ACHN (cell line): ENCODE data around the gene MOB4.
"Not testable (repeated sequence)": the region's sequence is repeated elsewhere in the genome, so short reads cannot be mapped to it uniquely, and the experiment has no call there.

Source experiments
- DNase-seq: peaks from one replicate; pipeline ENCODE4 v3.0.0-alpha.2; 2015
- in situ Hi-C: cut with HindIII; loops from 2 replicates; pipeline ENCODE4 v1.10.0; 2017; ENCODE audit warnings: low sequenced_read_pairs, low pct_ligation_motif_present, low pct_unique_long_range_greater_than_20kb

Gene MOB4

DNA sequence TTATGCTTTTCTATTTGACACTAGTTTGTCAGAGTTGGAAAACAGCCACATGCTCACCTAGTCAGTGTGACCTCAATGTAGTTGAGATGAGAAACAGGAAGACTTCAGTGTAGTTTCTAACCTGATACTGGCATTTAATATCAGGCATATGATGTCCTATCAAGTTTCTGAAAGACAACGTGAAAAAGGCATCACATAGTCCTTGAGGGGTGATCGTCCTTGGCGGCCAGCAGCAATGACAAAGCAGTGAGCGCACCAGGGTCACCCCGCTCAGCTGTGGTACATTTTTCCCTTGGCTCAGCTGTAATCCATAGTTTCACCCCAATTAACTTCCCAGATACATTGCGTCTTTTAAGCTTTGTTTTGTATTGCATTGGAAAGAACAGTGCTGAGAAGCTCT, 11.4 kb upstream of the MOB4 start:
- no peak for DNase-seq
- in situ Hi-C loops, result no loop called here

DNA sequence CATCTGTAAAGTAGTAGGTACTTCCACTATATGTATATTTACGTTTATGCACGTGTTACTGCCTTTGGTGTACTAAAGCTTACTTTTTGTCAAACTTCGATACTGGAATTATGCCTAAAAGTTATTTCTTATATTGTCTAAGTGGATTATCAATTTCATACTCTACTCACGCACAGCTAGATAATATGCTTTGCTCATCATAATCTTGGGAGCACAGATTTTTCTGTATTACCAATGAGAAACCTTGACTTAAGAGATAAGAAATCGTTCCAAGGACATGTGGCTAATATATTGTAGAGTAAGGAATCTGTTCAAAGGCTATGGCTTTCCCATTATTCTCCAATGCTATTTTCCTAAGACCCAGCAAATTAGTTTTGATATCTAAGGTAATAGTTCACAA, 9.2 kb upstream of the MOB4 start:
- in situ Hi-C loops, result no loop called here
- DNase-seq, result no peak

DNA sequence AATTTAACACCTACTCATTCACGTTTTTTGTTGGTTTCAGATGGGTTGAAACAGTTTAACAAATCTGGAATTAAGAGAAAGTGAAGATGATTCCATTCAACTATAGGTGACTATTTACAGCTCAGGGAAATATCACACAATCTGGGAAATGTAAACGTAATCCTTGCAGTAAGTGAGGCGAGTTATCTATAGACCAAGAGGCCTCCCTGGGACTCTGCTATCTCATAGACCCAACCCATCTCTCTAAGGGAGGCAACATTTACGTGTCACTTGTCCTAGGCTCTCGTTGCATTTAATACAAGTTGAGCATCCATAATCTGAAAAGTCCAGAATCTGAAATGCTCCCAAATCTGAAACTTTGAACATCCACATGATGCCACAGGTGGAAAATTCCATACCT, 2.0 kb upstream of the MOB4 start:
- no peak for DNase-seq
- in situ Hi-C loops, result no loop called here

DNA sequence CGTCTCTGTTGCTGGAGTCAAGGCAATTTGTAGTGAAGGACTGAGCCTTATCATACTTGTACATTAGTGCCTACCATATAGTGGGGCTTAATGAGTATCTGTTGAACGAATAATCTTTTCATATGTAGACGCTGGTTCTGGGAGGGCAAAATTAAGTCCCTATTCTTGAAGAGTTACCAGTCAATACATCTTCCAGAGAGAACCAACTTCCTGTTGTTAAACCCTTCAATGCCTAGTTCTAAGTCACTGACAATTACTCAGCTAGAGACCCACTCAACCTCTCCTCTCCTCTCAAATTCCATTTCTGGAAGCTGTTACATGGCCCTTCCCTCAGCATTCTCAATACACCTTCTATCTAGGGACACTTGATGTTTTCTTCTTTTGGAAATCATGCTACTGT, 1.1 kb upstream of the MOB4 start:
- in situ Hi-C loops, result no loop called here
- peak; percentile 29 for DNase-seq

DNA sequence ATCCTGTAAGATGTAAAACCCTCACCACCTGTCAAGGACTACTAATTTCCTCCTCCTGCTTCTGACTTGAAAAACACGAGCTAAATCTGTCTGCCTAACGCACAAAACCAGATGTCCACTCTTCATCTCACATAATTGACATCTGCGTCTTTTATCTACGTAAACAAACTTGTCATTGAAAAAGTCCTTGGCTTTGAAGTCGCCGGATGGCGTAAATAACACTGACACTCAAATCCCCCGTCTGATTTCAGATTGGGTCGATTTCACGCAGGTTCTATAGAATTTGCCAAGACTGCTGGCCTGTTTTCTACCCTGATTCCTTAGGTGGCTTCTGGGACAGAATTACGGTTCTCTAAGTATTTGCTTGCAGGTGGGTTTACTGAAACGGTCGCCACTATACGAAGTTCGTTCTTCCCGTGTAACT, 539 bp upstream of the MOB4 start:
- no peak for DNase-seq

DNA sequence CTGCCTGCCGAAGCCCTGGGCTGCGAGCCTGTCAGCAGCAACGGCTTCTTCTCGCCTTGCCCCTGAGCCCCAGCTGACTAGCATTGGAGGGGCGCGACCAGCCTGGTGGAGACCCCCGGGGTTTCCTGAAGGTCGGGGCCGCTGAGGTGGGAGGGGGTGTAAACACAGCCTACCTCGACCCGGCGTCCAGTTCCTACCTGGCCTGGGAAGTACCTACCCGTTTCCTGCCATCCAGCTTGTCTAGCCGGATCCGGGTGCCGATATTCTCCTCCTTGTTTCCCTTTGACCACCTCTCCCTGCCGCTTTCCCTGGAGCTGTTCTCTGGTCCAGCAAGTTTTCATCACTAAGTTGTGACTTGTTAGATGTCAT, 511 bp downstream of the MOB4 start:
- peak; percentile 49 for DNase-seq
- in situ Hi-C loops, result no loop called here

More for the DNA sequence above, 539 bp upstream of the MOB4 start:
- in situ Hi-C loops, result no loop called here

DNA sequence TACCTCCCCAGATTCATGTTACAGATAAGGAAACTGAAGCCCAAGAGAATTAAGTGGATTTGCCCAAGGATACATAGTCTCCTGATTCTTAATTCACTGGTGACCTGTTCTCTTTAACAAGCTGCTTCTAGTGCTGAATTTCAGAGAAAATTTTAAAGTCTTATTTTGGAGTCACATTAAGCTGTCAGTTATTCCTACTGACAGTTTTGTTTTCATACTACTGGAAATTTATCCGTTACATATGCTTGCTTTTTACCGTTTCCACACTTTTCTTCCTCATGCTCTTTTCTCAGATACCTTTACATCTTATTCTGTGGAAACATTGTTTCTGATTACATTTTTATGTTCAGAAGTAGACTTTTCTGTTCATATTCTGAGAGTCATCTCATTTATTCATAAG, 1.3 kb downstream of the MOB4 start:
- DNase-seq, result no peak
- in situ Hi-C loops, result no loop called here

DNA sequence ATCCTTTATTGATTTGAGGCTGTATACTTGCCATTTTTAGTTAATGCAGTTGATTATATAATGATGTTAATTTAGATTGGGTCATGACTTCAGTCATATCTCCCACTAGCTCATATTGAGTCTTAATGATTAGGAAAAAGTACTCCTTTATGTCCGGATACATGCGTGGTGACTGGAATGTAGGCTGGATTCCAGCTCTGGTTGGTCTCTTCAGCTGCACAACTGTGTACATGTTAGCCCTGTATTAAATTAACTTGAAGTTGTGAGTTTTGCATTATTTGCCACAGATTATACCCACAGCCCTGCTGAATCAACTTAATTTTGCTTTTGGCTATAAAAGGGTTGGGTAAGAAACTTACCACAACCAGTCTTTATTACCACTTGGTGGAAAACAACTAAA, 22.5 kb downstream of the MOB4 start:
- in situ Hi-C loops, result no loop called here
- DNase-seq, result no peak

DNA sequence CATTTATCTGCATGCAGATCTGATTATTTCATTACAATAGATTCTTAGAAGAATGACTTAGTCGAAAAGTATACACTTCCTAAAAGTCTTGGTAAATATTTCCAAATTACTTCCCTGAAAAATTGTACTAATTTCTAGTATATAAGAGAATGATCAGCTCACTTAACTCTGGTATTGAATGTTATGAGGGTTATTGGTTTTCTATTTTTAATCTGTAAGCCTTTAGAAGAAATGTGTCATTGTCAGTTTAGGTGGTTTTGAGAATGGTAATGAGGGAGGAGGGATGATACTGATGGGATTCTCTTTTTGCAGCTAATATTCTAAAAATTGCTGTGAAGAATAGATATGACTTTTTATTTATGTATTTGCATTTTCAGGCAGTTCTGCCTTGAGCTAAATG, 23.9 kb downstream of the MOB4 start:
- no peak for DNase-seq
- in situ Hi-C loops, result no loop called here

DNA sequence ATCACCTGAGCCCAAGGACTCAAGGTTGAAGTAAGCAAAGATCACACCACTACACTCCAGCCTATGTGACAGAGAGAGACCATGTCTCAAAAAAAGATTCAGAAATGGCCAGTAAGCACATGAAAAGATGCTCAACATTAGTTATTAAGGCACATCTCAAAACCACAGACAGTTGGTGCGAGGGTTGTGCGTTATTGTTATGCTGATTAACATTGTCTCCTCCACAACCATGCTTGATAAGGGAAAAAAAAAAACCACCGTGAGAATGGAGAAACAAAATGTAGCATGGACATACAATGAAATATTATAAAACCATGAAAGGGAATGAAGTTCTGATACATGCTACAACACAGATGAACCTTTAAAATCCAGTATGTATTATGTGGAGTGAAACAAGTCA, 27.3 kb downstream of the MOB4 start:
- in situ Hi-C loops, result no loop called here
- DNase-seq, result no peak

DNA sequence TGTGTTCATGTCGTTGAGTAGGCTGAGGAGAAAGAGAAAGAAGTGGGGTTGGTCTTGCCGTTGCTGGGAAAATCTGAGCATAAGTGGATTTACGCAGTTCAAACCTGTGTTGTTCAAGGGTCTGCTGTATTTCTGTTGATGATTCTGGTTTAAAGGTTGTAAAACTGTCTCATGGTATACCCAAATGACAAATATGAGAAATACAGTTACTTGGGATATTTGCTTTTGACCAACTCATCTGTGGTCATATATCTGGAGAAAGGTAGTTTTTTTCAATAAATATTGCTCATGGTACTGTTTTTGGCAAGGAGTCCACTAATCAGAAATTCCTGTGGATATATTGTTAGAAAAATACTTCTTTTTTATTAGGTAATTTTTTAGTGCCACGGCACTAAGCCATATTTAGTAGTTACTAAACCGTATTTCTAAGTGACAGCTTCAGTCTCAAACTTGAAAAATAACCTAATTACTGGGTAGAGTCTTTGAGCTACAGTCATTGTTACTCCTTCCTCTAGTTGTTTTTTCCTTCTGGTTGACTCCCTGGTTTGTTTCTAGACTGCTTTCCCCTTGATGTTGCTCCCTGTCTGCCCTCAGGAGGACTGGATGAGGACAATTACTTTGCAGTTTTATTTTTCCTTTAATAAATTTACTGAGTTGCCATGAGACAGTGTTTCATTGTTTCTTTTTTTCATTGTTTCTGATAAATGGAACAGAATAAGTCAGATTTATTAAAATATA, 31.5 kb downstream of the MOB4 start:
- in situ Hi-C loops, result no loop called here
- DNase-seq, result no peak

DNA sequence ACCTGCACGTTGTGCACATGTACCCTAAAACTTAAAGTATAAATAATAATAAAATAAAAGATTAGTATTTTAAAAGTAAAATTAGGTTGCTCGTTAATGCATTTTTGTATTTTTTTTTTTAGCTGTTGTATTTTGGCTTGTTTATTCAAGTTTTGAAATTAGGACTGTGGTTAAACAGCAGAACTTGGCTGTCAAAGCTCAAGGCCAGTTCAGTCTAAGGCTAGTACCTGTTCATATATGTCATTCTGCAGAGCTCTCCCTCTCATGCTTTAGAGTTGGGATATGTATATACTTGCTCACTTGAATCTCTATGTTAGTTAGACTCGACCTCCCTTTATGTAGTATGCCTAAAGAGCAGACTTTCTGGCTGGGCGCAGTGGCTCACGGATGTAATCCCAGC, 32.7 kb downstream of the MOB4 start:
- DNase-seq, result no peak
- in situ Hi-C loops, result no loop called here

DNA sequence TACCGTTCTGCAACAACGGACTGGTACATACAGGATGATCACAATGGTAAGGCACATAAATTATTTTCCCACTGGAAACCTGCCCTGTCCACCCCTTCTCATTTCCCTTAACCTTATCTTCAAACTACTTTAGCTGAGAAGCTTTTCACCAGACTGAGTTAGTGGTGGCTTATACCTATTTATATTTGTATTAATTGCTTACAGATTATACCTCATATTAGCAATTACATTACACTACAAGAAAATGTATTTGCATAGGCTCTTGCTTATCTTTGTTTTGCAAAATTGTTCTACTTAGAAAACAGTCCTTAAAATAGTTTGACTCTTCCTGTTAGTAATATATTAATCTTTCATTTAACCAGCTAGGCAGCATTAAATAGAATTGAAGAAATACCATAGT, 35.4 kb downstream of the MOB4 start:
- in situ Hi-C loops, DNase-seq: not testable (repeated sequence)

DNA sequence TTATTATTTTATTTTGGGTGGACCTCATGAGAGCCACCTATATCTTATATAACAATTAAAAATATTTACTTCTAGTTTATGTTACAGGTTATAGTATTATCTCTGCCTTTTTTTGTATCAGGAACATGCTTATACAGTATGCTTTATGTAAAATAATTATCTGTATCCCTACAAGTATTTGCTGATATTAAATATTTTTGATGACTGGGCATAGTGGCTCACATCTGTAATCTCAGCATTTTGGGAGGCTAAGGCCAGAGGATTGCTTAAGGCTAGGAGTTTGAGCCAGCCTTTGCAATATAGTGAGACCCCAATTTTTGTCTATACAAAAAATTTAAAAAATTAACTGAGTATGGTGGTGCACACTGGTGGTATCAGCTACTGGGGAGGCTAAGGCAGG, 39.6 kb downstream of the MOB4 start:
- in situ Hi-C loops, result no loop called here
- no peak for DNase-seq

DNA sequence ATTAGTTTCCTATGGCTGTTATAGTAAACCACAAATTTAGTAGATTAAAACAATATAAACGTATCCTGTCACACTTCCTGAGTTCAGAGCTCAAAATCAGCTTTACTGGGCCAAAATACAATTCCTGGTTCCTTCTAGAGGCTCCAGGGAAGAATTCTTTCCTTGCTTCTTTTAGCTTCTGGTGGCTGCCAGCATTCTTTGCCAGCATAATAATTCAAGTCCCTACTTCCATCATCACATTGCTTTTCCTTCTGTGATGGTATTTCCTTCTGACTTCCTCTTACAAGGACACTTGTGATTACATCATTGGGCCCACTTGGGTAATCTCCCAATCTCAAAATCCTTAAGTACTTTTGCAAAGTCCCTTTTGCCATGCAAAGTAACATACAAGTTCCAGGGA, 40.6 kb downstream of the MOB4 start:
- in situ Hi-C loops, result no loop called here
- DNase-seq, result no peak

DNA sequence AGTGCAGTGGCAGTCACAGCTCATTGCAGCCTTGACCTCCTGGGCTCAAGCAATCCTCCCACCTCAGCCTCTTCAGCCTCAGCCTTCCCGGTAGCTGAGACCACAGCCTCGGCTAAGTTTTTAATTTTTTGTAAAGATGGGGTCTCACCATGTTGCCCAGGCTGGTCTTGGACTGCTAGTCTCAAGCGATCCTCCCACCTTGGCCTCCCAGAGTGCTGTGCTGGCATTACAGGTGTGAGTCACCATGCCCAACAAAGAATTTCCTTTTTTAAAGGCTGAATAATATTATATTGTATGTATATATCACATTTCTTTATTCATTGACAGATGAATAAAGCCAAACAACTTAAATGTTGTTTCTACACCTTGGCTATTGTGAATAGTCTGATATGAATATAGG, 42.5 kb downstream of the MOB4 start:
- in situ Hi-C loops, result no loop called here
- DNase-seq, result no peak

DNA sequence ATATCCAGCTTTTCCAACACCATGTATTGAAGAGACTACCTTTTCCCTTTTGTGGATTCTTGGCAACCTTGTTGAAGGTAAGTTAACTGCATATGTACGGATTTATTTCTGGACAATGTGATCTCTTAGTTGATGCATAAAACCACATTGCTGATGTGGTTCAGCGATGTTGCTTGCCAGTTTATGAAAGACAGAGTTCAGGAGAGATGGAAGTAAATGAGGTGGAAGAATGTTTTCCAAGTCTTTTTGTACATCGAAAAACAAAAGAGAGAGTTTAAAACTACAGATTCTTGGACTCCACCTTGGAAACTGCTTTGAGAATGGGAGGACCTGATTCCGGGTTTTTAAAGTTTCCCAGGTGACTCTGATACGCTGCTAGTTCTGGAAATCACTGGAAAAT, 43.8 kb downstream of the MOB4 start:
- in situ Hi-C loops, result no loop called here
- no peak for DNase-seq

DNA sequence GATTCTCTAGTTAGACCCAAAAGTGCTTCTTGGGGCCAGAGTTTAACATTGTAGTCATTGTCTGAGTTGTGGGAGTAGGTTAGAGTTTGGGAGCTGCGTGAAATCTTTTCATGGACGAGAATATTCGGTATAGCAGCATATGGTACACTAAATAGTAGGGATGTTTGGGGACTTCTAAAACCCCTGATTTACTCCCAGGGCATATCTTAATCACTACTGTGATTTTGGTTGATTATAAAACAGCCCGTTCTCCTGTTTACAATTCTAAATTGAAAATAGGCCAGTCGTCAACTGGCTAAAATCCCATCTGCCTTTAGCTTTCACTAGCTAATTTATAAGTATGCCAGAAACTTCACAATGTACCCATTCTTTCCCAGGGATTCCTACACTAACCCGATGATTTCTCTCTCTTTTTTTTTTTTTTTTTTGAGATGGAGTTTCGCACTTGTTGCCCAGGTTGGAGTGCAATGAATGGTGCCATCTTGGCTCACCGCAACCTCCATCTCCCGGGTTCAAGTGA, 44.3 kb downstream of the MOB4 start:
- DNase-seq, result no peak
- in situ Hi-C loops, result no loop called here

DNA sequence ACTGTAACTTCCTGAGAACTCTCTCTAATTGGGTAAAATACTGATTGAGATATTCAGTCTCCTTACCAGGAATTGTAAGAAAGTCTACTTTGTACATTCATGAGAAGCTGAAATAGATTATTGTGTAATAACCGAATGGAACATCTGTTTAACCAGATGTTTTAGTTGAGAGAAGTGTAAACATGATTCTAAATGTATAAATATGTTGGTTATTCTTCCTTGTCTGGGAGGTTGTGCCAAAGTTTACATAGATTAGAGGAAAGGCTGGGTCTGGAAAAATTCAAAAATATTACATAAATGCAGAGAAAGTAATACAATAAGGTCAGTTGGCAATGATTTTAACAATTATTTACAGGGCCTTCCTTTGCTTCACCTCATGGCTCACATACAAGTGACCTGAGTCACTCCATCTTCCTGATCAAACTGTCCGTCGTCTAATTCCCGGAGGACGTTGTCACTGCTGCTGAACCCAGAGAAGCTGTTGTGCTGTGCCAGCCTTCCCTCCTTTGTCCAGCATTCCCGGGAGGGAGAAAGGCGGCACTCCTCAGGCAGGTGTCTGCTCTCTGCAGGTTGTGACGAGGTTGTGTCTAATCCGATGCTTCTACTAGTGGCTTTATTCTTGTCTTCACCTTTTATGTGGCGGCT, 55.9 kb downstream of the MOB4 start:
- in situ Hi-C loops, result no loop called here
- DNase-seq, result peak; percentile 75

DNA sequence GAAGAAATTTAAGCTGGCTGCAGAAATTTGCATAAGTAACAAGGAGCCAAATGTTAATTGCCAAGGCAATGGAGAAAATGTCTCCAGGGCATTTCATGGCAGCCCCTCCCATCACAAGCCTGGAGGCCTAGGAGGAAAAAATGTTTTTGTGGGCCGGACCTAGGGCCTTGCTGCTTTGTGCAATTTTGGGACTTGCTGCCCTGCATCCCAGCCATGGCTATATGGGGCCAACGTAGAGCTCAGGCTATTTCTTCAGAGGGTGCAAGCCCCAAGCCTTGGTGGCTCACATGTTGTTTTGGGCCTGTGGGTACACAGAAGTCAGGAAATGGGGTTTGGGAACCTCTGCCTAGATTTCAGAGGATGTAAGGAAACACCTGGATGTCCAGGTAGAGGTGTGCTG, 57.7 kb downstream of the MOB4 start:
- in situ Hi-C loops, result no loop called here
- DNase-seq, result no peak
